Measurements from ENCODE around the gene NUDT17. TPM values are rescaled to one million over a fixed set of nuclear protein-coding genes. Genes with fewer than 3 reads are reported as not detected.

The NUDT17 gene
- polyA plus RNA-seq, 1 donor (not counting 4 experiments of a cell fraction or from before 2014, with no cell fraction given), result 1.3 TPM

- TF ChIP-seq CTCF (optimal IDR thresholded peaks at IDR 0.05 in 1 of 3, IDR thresholded peaks at IDR 0.05 in 1 of 3, conservative IDR thresholded peaks at IDR 0.05 in 1 of 3; ENCODE audit: extremely low read depth in 1 of 3, insufficient read depth in 2 of 3, low read length in 3 of 3) (no peak), EZH2 (IDR thresholded peaks at IDR 0.05; ENCODE audit: low read length) (no peak)
Measured at GRCh38 chr1:145826030-145826429, 19.4 kb upstream of the NUDT17 start.

GRCh38 chr1:145827966-145828365 lies 17.5 kb upstream of the NUDT17 start:
- no peak for FAIRE-seq
- dilution Hi-C loops (cut with MboI; ENCODE audit: extremely low pct_ligation_motif_present, low sequenced_read_pairs), result no loop called here
- Histone ChIP-seq H2AFZ (ENCODE audit: control insufficient read depth, low read length) (no peak overlapping the region), H4K20me1 (ENCODE audit: control insufficient read depth, extremely low read depth, insufficient read depth, low read length) (no peaks in the 10 kb centered on the region), H3K79me2 (ENCODE audit: control insufficient read depth, insufficient read depth, low read length) (peaks cover 23% of the 10 kb centered on the region), H3K27me3 (ENCODE audit: control insufficient read depth, extremely low read depth, insufficient read depth, low read length) (no peaks in the 10 kb centered on the region), H3K4me3 (ENCODE audit: control insufficient read depth in 2 of 3, extremely low read depth in 1 of 3, insufficient read depth in 2 of 3, low read depth in 1 of 3, low read length in 3 of 3) (no peak overlapping the region), H3K4me2 (ENCODE audit: control insufficient read depth, extremely low read depth, insufficient read depth, low read depth, low read length) (no peak overlapping the region), H3K9ac (ENCODE audit: control insufficient read depth, extremely low read depth, insufficient read depth, low read length) (no peak overlapping the region), H3K4me1 (ENCODE audit: control insufficient read depth, extremely low read depth, insufficient read depth, low read length) (peaks cover 5% of the 10 kb centered on the region), H3K36me3 (ENCODE audit: control insufficient read depth in 2 of 2, extremely low read depth in 1 of 2, insufficient read depth in 2 of 2, low read length in 2 of 2) (peaks cover 25 to 35% of the 10 kb centered on the region in 2 experiments), H3K9me3 (ENCODE audit: control insufficient read depth, low read depth, low read length) (no peaks in the 10 kb centered on the region), H3K9me1 (ENCODE audit: control insufficient read depth, extremely low read depth, insufficient read depth, low read length) (no peaks in the 10 kb centered on the region), H3K27ac (ENCODE audit: control insufficient read depth, insufficient read depth, low read length) (no peak overlapping the region)
- TF ChIP-seq EZH2 (IDR thresholded peaks at IDR 0.05; ENCODE audit: low read length), result no peak
- no peak for TF ChIP-seq CTCF (optimal IDR thresholded peaks at IDR 0.05 in 1 of 3, IDR thresholded peaks at IDR 0.05 in 1 of 3, conservative IDR thresholded peaks at IDR 0.05 in 1 of 3; ENCODE audit: extremely low read depth in 1 of 3, insufficient read depth in 2 of 3, low read length in 3 of 3)
- no peak for DNase-seq (ENCODE audit: low read depth, low spot score)

More at GRCh38 chr1:145826030-145826429, 19.4 kb upstream of the NUDT17 start:
- Histone ChIP-seq H2AFZ (ENCODE audit: control insufficient read depth, low read length) (no peak overlapping the region), H3K36me3 (ENCODE audit: control insufficient read depth in 2 of 2, extremely low read depth in 1 of 2, insufficient read depth in 2 of 2, low read length in 2 of 2) (peaks cover 18 to 26% of the 10 kb centered on the region in 2 experiments), H3K4me3 (ENCODE audit: control insufficient read depth in 2 of 3, extremely low read depth in 1 of 3, insufficient read depth in 2 of 3, low read depth in 1 of 3, low read length in 3 of 3) (no peak overlapping the region), H3K4me2 (ENCODE audit: control insufficient read depth, extremely low read depth, insufficient read depth, low read depth, low read length) (no peak overlapping the region), H4K20me1 (ENCODE audit: control insufficient read depth, extremely low read depth, insufficient read depth, low read length) (no peaks in the 10 kb centered on the region), H3K9me3 (ENCODE audit: control insufficient read depth, low read depth, low read length) (no peaks in the 10 kb centered on the region), H3K27ac (ENCODE audit: control insufficient read depth, insufficient read depth, low read length) (no peak overlapping the region), H3K4me1 (ENCODE audit: control insufficient read depth, extremely low read depth, insufficient read depth, low read length) (peaks cover 5% of the 10 kb centered on the region), H3K9me1 (ENCODE audit: control insufficient read depth, extremely low read depth, insufficient read depth, low read length) (no peaks in the 10 kb centered on the region), H3K27me3 (ENCODE audit: control insufficient read depth, extremely low read depth, insufficient read depth, low read length) (no peaks in the 10 kb centered on the region), H3K9ac (ENCODE audit: control insufficient read depth, extremely low read depth, insufficient read depth, low read length) (no peak overlapping the region), H3K79me2 (ENCODE audit: control insufficient read depth, insufficient read depth, low read length) (peaks cover 23% of the 10 kb centered on the region)
- dilution Hi-C loops (cut with MboI; ENCODE audit: extremely low pct_ligation_motif_present, low sequenced_read_pairs), result no loop called here
- DNase-seq (ENCODE audit: low read depth, low spot score) (no peak), FAIRE-seq (no peak)
